ENCODE measurements around the gene FMN1. TPM values are rescaled to one million over a fixed set of nuclear protein-coding genes. Genes with fewer than 3 reads are reported as not detected.
A peak's percentile ranks its signal among the peaks of the same experiment; 100 is the strongest.
"Not testable (repeated sequence)": the region's sequence is repeated elsewhere in the genome, so short reads cannot be mapped to it uniquely, and the experiment has no call there.

FMN1 gene
- total RNA-seq, 2 donors from 2014 or later = 0.60 to 1.1 TPM

- Mint-ChIP-seq H3K4me3 (no peak overlapping the region), H3K9me3 (peaks cover 2% of the 10 kb centered on the region), H3K4me1 (peaks cover 10% of the 10 kb centered on the region), H3K27ac (no peak overlapping the region), H3K36me3 (ENCODE audit: low read depth) (no peaks in the 10 kb centered on the region), H3K27me3 (ENCODE audit: insufficient read depth) (no peaks in the 10 kb centered on the region)
- 88 to 96% methylated on average over 10 to 11 of the region's 11 CpGs for WGBS, 2 experiments (ENCODE audit: insufficient coverage in 1 of 2, insufficient read length in 1 of 2)
- Histone ChIP-seq H3K27ac (ENCODE audit: low read depth, low read length) (no peak overlapping the region), H3K36me3 (ENCODE audit: control insufficient read depth, insufficient read depth, low read length) (no peaks in the 10 kb centered on the region), H3K4me1 (ENCODE audit: control insufficient read depth, insufficient read depth, low read length) (no peaks in the 10 kb centered on the region), H3K9ac (ENCODE audit: extremely low read depth, low read length, poor library complexity, severe bottlenecking) (no peak overlapping the region), H3K4me3 (ENCODE audit: low read length) (no peak overlapping the region), H3K27me3 (ENCODE audit: control insufficient read depth, insufficient read depth, low read length, poor library complexity, severe bottlenecking) (no peaks in the 10 kb centered on the region), H3K9me3 (ENCODE audit: control insufficient read depth, low read length) (no peaks in the 10 kb centered on the region)
- no peak for DNase-seq
- no peak for TF ChIP-seq CTCF (conservative IDR thresholded peaks at IDR 0.05)
Observed at GRCh38 chr15:32849769-32850668, 344.5 kb downstream of the FMN1 start.

GRCh38 chr15:32846671-32847070, 347.8 kb downstream of the FMN1 start:
- not testable (repeated sequence) for H3K4me1 ChIP-seq (ENCODE audit: control insufficient read depth, insufficient read depth, low read length); H3K9me3 Mint-ChIP-seq; H3K27ac ChIP-seq (ENCODE audit: low read depth, low read length); H3K9me3 ChIP-seq (ENCODE audit: control insufficient read depth, low read length); H3K4me3 ChIP-seq (ENCODE audit: low read length); H3K36me3 Mint-ChIP-seq (ENCODE audit: low read depth); H3K27me3 ChIP-seq (ENCODE audit: control insufficient read depth, insufficient read depth, low read length, poor library complexity, severe bottlenecking); H3K4me1 Mint-ChIP-seq; DNase-seq; H3K27ac Mint-ChIP-seq; H3K9ac ChIP-seq (ENCODE audit: extremely low read depth, low read length, poor library complexity, severe bottlenecking); H3K27me3 Mint-ChIP-seq (ENCODE audit: insufficient read depth); H3K4me3 Mint-ChIP-seq; H3K36me3 ChIP-seq (ENCODE audit: control insufficient read depth, insufficient read depth, low read length)
- WGBS, 2 experiments (ENCODE audit: insufficient coverage in 1 of 2, insufficient read length in 1 of 2) = 100% methylated on average over 2 of the region's 2 CpGs; no CpG with 5 or more reads in 1 of the 2 experiments

- TF ChIP-seq CTCF (conservative IDR thresholded peaks at IDR 0.05) = peak; percentile 84
Observed at GRCh38 chr15:32844118-32844711, 350.3 kb downstream of the FMN1 start.

More at GRCh38 chr15:32844118-32844711, 350.3 kb downstream of the FMN1 start:
- Mint-ChIP-seq H3K27ac (no peak overlapping the region), H3K9me3 (peaks cover 2% of the 10 kb centered on the region), H3K36me3 (ENCODE audit: low read depth) (no peaks in the 10 kb centered on the region), H3K4me1 (peaks cover 3% of the 10 kb centered on the region), H3K27me3 (ENCODE audit: insufficient read depth) (peaks cover 2% of the 10 kb centered on the region), H3K4me3 (no peak overlapping the region)
- Histone ChIP-seq H3K4me3 (ENCODE audit: low read length) (no peak overlapping the region), H3K36me3 (ENCODE audit: control insufficient read depth, insufficient read depth, low read length) (no peaks in the 10 kb centered on the region), H3K9ac (ENCODE audit: extremely low read depth, low read length, poor library complexity, severe bottlenecking) (no peak overlapping the region), H3K9me3 (ENCODE audit: control insufficient read depth, low read length) (no peaks in the 10 kb centered on the region), H3K4me1 (ENCODE audit: control insufficient read depth, insufficient read depth, low read length) (no peaks in the 10 kb centered on the region), H3K27me3 (ENCODE audit: control insufficient read depth, insufficient read depth, low read length, poor library complexity, severe bottlenecking) (no peaks in the 10 kb centered on the region), H3K27ac (ENCODE audit: low read depth, low read length) (no peak overlapping the region)
- 86 to 100% methylated on average over 1 to 2 of the region's 2 CpGs for WGBS, 2 experiments (ENCODE audit: insufficient coverage in 1 of 2, insufficient read length in 1 of 2)
- no peak for DNase-seq

All from endodermal cell (in vitro differentiated cells).